Fibroblast of lung (primary cell): ENCODE data around the gene DNAJC8.

Experiments
- CTCF ChIP-seq, 2 donors: IDR thresholded peaks in 1 of 2; conservative IDR thresholded peaks in 1 of 2; 1 replicate in 1 of 2; 2 replicates in 1 of 2; pipeline ENCODE4 v1.5.1; 2011 to 2012; ENCODE audit warnings: low read length in 2 of 2, control low read depth in 1 of 2, inconsistent platforms in 1 of 2, low read depth in 1 of 2, mild to moderate bottlenecking in 1 of 2
- EZH2 ChIP-seq: IDR thresholded peaks from 2 replicates; pipeline ENCODE4 v1.5.1; 2012; ENCODE audit warnings: low read length, control low read depth, mild to moderate bottlenecking; ENCODE audit errors: missing control alignments

GRCh38 chr1:28185071-28185470, 47.8 kb downstream of the DNAJC8 start:
- TF ChIP-seq CTCF (conservative IDR thresholded peaks at IDR 0.05 in 1 of 2, IDR thresholded peaks at IDR 0.05 in 1 of 2; ENCODE audit: low read depth in 1 of 2, low read length in 2 of 2) (no peak), EZH2 (no peak)
